Testis (tissue), 2 donors: ENCODE measurements around the gene ITLN2.

Experiments used
- POLR2A ChIP-seq: fragments of 450-650 bp; IDR thresholded peaks from one replicate; pipeline ENCODE4 v1.6.1; 2017; ENCODE audit warnings: antibody characterized with exemption, mild to moderate bottlenecking, moderate library complexity
- TF ChIP-seq, protein P1 (sequence below), 3 experiments: fragments of 450-650 bp in 2 of 3; fragments of 200-600 bp in 1 of 3; sonication (generic) in 1 of 3; IDR thresholded peaks; one replicate each; pipeline ENCODE4 v1.5.1; 2016 to 2019; ENCODE audit warnings: antibody characterized with exemption in 3 of 3, mild to moderate bottlenecking in 2 of 3, moderate library complexity in 1 of 3

DNA sequence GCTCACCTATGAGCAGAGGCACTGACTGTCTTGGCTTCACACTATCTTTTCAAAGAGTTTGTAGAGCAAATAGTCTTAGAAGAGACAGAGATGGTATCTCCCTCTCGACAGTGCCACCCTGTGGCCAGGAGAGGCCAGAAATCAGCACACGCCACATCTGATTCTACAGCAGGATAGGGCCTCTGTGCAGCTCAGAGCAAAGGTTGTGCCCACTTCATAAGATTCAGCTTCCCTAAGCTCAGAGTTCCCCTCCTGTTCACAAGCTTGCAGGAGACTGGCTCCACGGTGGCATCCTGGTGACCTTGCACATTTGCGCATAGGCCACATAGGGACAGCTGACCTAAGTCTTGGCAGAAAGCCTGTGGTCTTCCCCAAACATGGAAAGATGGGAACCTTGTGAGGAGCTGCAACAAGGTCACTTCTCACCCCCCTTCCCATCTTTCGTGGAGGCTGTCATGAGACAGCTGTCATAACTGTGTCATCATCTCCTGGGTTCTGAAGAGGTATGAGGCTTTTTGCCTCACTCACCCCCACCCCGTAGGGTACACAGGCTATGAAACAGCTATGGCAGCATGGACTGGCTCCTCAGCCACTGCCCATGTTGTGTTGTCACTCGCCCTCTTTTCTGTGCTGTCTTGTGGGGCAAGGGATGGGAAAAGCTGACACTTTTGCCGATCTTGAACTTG lies 3.0 kb downstream of the ITLN2 start:
- TF ChIP-seq, protein P1, sequence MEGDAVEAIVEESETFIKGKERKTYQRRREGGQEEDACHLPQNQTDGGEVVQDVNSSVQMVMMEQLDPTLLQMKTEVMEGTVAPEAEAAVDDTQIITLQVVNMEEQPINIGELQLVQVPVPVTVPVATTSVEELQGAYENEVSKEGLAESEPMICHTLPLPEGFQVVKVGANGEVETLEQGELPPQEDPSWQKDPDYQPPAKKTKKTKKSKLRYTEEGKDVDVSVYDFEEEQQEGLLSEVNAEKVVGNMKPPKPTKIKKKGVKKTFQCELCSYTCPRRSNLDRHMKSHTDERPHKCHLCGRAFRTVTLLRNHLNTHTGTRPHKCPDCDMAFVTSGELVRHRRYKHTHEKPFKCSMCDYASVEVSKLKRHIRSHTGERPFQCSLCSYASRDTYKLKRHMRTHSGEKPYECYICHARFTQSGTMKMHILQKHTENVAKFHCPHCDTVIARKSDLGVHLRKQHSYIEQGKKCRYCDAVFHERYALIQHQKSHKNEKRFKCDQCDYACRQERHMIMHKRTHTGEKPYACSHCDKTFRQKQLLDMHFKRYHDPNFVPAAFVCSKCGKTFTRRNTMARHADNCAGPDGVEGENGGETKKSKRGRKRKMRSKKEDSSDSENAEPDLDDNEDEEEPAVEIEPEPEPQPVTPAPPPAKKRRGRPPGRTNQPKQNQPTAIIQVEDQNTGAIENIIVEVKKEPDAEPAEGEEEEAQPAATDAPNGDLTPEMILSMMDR (IDR thresholded peaks at IDR 0.05): peak; percentile 59 to 73 (median 63)
- no peak for TF ChIP-seq POLR2A
